ENCODE data around the gene COL20A1.

Gene COL20A1

GRCh38 chr20:63350196-63350595, 57.2 kb downstream of the COL20A1 start:
- DNase-seq (ENCODE audit: low read depth): no peak

GRCh38 chr20:63350597-63351325, 57.8 kb downstream of the COL20A1 start:
- no peak for DNase-seq (ENCODE audit: low read depth)

DNA sequence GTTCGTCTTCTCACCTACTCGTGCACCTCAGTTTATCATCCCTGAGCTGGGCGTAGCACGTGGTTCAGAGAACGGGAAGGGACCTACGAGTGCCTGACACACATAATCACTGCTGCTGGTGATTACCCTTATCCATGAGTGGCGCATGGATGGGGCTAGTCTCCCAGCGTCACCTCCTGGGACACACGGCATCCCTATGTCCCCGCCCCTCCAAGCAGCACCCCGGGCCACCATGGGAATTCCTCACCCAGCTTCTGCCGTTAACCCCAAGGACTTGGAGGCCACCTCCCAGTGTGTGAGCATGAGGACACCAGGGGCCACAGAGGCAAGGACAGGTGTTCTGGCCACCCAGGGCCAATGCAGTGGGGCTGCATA, 58.3 kb downstream of the COL20A1 start:
- DNase-seq (ENCODE audit: low read depth): no peak

- no peak for DNase-seq (ENCODE audit: low read depth)
These were observed 59.0 kb downstream of the COL20A1 start for GRCh38 chr20:63351811-63352591.

- no peak for DNase-seq (ENCODE audit: low read depth)
These were observed 59.8 kb downstream of the COL20A1 start for GRCh38 chr20:63352811-63353221.

- DNase-seq (ENCODE audit: low read depth): no peak
These were observed 61.8 kb downstream of the COL20A1 start for GRCh38 chr20:63354636-63355350.

- no peak for DNase-seq (ENCODE audit: low read depth)
These were observed 62.9 kb downstream of the COL20A1 start for GRCh38 chr20:63355781-63356295.

DNA sequence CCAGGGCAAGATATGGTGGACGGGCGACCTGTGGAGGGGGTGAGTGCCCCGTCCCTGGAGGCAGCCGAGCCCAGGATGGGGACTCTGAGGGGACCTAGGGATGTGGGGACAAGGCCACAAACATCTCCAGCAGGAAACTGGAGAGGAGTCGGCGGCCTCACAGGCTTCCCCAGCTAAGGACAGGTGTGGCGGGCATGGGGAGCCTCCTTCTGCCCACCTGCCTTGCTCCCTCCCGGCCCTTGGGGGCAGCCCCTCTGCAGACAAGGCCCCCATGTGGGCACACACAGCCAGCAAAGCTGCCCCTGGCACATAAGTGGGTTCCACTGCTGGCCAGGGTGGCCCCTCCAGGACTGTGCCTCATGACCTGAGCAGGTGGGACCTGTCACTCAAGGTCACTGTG, 63.5 kb downstream of the COL20A1 start:
- DNase-seq (ENCODE audit: low read depth): no peak

DNA sequence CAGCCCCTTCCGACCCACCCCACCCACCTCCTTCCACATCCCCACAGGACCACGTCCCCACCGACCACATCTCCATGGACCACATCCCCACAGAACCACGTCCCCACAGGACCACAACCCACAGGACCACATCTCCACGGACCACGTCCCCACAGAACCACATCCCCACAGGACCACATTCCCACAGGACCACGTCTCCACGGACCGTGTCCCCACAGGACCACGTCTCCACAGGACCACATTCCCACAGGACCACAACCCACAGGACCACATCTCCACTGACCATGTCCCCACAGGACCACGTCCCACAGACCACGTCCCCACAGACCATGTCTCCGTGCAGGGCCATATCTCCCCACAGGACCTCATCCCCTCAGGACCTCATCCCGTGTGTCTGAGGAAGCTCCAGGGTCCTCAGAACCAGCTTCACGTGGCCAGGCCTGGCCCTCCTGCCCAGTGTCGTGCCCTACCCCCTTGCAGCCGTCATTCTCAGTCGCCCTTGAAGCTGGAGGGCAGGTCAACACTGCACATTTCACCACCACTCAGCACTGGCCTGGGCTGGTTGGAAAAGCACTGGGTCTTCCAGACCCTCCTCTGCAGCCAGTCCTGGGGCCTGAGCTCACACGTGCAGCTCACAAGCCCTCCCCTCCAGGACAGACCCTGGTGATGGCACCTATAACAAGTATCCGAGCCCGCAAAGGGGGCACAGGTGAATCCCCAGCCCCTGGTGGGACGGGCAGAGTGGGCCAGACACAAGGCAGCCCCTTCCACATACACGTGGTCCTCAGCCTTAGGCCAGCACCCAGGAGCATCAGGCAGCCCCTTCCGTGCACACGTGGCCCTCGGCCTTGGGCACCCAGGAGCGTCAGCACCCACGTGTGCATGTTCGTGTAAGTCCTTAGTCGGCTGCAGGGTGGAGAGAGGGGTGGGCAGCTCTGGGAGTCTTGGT, 64.2 kb downstream of the COL20A1 start:
- no peak for DNase-seq (ENCODE audit: low read depth)

DNA sequence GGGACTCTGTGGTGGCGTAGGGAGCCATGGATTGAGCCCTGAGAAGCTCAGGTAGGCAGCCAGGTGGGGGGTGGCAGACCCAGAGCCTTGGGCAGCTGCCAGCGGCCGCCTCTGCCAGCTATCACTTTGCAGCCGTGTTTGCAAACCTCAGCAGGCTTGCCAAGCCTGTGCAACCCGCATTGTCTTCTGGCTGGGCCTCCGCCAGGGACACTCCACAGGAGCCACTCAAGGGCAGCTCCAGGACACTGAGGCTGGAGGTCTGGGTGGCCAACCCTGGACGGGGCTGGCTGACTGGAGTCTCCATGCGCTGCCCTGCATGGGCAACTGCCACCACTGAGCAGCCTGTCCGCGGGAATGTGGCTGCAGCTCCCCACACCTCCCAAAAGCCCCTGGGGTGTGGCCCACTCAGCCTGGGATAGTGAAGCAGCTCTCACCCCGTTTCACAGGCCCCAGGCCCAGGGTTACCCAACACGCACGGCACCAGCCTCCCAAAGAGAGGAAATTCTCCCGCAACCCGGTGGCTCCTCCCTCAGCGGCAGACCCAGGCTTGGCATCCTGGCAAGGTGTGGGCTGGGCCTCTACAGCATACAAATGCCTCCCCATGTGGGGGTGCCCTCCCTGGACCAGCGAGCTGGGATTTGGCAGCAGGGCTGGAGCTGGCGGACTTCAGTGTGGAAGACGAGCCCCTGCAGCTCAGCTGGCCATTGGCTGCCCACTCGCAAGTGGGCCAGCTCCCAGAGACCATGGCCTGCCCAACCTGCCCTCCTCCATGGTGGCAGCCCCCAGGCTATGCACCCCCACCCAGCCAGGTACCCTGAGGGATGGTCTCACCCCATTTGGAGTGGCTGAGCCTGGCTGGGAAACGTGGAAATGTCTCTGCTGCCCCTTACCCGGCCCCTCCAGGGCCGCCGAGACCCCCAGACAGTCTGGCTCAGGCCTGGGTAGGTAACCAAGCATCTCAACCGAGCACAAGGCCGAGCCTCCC, 65.2 kb downstream of the COL20A1 start:
- DNase-seq (ENCODE audit: low read depth): no peak

DNA sequence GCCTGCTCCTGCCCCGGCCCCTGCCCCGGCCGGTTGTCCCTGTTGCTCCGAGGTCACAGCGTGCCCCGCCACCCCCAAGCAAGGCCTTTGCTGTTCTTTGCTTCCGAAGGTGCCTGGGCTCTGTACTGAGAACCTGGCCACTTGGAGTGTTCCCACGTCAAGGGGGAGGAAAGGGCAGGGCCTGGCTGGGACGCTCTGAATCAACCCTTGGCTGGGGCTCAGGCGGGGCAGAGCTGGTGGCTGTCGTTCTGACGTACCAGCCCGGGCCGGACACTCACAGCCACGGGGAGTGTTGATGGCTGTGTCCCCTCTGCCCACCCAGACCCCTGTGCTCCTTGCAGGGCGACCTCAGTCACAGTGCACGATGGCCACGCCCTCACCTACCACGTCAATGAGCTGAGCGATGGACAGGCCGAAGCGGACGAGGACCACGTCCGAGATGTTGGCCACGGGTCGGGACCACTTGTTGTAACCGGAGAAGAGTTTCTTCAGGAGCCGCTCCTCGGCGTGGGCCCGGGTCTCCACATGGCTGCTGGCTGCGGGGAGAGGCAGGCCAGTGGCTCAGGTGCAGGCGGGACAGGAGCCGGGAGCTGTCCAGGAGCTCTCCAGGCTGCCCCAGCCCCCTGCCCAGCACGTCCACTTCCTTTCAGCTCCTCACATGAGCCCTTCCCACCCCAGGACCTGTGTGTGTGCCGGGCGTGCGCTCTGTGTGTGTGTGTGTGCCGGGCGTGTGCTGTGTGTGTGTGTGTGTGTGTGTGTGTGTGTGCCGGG, 66.4 kb downstream of the COL20A1 start:
- no peak for DNase-seq (ENCODE audit: low read depth)

GRCh38 chr20:63359937-63360849, 67.2 kb downstream of the COL20A1 start:
- no peak for DNase-seq (ENCODE audit: low read depth)

GRCh38 chr20:63360850-63361518, 68.0 kb downstream of the COL20A1 start, which contains the start of gene CHRNA4:
Gene CHRNA4, minus strand, starts transcription at chr20:63361349. Its CDS starts 184 bp downstream, at chr20:63361165.
- no peak for DNase-seq (ENCODE audit: low read depth)

- no peak for DNase-seq (ENCODE audit: low read depth)
These were observed 68.8 kb downstream of the COL20A1 start for GRCh38 chr20:63361519-63362435.

DNA sequence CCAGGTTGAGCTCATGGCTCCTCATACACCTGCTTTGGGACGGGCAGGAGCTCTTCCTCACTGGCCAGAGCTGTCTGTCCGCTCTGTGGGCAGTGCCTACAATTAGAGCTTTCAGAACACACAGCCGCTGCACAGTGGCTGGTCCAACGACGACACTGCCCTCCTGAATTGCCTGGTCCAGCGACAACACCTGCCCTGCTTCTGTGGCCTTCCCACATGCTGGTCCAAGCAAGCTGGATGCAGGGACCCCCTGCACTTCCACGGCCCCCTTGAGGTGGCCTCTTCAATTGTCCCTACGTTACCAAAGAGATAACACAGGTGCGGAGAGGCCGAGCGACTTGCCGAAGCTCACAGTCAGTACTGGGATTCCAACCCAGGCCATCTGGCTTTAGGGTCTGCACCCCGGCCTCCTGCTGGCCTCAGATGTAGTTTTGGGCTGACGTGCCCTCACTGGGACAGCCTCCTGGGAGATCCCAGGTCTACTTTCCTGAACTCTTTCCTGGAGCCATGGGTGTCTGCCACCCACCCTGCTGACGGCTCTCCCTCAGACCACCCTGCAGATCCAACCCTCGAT, 69.5 kb downstream of the COL20A1 start:
- no peak for DNase-seq (ENCODE audit: low read depth)

All from stromal cell of bone marrow (primary cell).